NCI-H1092 treated with DMSO at 0.1 percent for 48 hours (cell line): ENCODE data around the gene NDUFA13.
A peak's percentile ranks its signal among the peaks of the same experiment; 100 is the strongest.

Experiments
- DNase-seq: peaks from one replicate; lab custom pipeline; 2025; lab: John Stamatoyannopoulos, UW

Gene NDUFA13

GRCh38 chr19:19548915-19549759 is 33.1 kb downstream of the NDUFA13 start:
- DNase-seq, result no peak

GRCh38 chr19:19549804-19550464 is 33.9 kb downstream of the NDUFA13 start:
- DNase-seq, result no peak

GRCh38 chr19:19550485-19550929 is 34.5 kb downstream of the NDUFA13 start:
- DNase-seq, result no peak

- DNase-seq, result no peak
Observed at GRCh38 chr19:19550972-19551852, 35.2 kb downstream of the NDUFA13 start.

GRCh38 chr19:19551853-19552192 is 35.8 kb downstream of the NDUFA13 start:
- DNase-seq, result no peak

- DNase-seq, result no peak
Observed at GRCh38 chr19:19552798-19553197, 36.8 kb downstream of the NDUFA13 start.

GRCh38 chr19:19553670-19554069 is 37.6 kb downstream of the NDUFA13 start:
- no peak for DNase-seq

- DNase-seq, result peak; percentile 1
Observed at GRCh38 chr19:19554074-19555023, 38.3 kb downstream of the NDUFA13 start.

GRCh38 chr19:19558055-19558454 is 42.0 kb downstream of the NDUFA13 start:
- DNase-seq, result no peak

- DNase-seq, result no peak
Observed at GRCh38 chr19:19558636-19559035, 42.6 kb downstream of the NDUFA13 start.

GRCh38 chr19:19559931-19560330 is 43.9 kb downstream of the NDUFA13 start:
- DNase-seq, result no peak

- DNase-seq, result no peak
Observed at GRCh38 chr19:19561946-19562664, 46.1 kb downstream of the NDUFA13 start.

- DNase-seq, result no peak
Observed at GRCh38 chr19:19562665-19563347, 46.8 kb downstream of the NDUFA13 start.

- no peak for DNase-seq
Observed at GRCh38 chr19:19563348-19563848, 47.4 kb downstream of the NDUFA13 start.

- DNase-seq, result no peak
Observed at GRCh38 chr19:19566306-19566705, 50.3 kb downstream of the NDUFA13 start.

GRCh38 chr19:19567391-19567790 is 51.4 kb downstream of the NDUFA13 start:
- DNase-seq, result no peak

GRCh38 chr19:19568802-19569756 is 53.1 kb downstream of the NDUFA13 start:
- DNase-seq, result no peak

GRCh38 chr19:19570571-19570970 is 54.5 kb downstream of the NDUFA13 start:
- no peak for DNase-seq
